Measurements from ENCODE around the gene LSMEM2. TPM values are rescaled to one million over a fixed set of nuclear protein-coding genes. Genes with fewer than 3 reads are reported as not detected.

Gene LSMEM2
- total and polyA plus RNA-seq, 9 of the 15 experiments (the other 6 are each of a cell fraction or from before 2014, with no cell fraction given): not detected

DNA sequence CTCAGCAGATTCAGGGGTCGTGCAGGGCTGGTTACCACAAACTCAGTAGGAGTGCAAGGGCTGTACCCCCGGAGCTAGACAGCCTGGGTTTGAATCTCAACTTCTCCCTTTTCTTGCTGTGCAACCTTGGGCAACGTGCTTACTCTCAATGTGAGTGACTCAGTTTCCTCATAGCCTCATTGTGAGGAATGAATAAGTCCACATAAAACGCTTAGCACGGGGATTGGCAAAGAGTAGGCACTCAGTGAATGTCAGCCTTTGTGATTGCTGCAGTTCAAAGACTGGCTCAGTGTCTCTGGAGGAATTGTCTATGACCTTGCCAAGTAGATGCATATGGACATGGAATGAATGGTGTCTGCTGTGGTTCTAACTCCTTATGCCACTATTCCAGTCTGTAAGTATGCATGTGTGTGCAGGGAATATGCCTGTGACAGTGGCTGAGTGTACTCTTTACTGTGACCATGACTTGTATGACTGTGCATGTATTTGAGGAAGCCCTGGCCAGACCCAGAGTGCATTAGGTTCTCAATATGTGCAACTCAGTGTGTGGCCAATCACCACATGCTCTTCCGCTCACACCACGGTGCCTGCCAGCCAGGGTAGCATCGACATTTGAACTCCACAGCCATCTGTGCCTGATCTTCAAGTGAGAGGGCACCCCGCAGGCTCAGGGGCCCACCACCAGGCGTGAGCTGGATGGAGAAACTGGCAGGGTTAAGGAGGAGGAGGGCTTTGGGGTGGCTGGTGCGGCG, 21.2 kb downstream of the LSMEM2 start (continued):
- TF ChIP-seq POU5F1 (IDR thresholded peaks at IDR 0.05; ENCODE audit: borderline replicate concordance, low read depth, low read length, partially characterized antibody): no peak
- TF ChIP-seq FOXM1 (IDR thresholded peaks at IDR 0.05; ENCODE audit: low read depth): no peak
- TF ChIP-seq FOXM1 (CRISPR knock-in tag; IDR thresholded peaks at IDR 0.05; ENCODE audit: low read depth): no peak
- TF ChIP-seq NR2F6 (CRISPR knock-in tag; IDR thresholded peaks at IDR 0.05): no peak
- TF ChIP-seq EGR1 (conservative IDR thresholded peaks at IDR 0.05): no peak
- TF ChIP-seq MTA2 (IDR thresholded peaks at IDR 0.05; ENCODE audit: low read depth): no peak
- TF ChIP-seq, protein P1, sequence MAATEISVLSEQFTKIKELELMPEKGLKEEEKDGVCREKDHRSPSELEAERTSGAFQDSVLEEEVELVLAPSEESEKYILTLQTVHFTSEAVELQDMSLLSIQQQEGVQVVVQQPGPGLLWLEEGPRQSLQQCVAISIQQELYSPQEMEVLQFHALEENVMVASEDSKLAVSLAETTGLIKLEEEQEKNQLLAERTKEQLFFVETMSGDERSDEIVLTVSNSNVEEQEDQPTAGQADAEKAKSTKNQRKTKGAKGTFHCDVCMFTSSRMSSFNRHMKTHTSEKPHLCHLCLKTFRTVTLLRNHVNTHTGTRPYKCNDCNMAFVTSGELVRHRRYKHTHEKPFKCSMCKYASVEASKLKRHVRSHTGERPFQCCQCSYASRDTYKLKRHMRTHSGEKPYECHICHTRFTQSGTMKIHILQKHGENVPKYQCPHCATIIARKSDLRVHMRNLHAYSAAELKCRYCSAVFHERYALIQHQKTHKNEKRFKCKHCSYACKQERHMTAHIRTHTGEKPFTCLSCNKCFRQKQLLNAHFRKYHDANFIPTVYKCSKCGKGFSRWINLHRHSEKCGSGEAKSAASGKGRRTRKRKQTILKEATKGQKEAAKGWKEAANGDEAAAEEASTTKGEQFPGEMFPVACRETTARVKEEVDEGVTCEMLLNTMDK (IDR thresholded peaks at IDR 0.05; ENCODE audit: borderline replicate concordance, insufficient read depth, low read depth, low read length, poor library complexity, severe bottlenecking): no peak
- TF ChIP-seq, protein P2, sequence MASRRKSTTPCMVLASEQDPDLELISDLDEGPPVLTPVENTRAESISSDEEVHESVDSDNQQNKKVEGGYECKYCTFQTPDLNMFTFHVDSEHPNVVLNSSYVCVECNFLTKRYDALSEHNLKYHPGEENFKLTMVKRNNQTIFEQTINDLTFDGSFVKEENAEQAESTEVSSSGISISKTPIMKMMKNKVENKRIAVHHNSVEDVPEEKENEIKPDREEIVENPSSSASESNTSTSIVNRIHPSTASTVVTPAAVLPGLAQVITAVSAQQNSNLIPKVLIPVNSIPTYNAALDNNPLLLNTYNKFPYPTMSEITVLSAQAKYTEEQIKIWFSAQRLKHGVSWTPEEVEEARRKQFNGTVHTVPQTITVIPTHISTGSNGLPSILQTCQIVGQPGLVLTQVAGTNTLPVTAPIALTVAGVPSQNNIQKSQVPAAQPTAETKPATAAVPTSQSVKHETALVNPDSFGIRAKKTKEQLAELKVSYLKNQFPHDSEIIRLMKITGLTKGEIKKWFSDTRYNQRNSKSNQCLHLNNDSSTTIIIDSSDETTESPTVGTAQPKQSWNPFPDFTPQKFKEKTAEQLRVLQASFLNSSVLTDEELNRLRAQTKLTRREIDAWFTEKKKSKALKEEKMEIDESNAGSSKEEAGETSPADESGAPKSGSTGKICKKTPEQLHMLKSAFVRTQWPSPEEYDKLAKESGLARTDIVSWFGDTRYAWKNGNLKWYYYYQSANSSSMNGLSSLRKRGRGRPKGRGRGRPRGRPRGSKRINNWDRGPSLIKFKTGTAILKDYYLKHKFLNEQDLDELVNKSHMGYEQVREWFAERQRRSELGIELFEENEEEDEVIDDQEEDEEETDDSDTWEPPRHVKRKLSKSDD (conservative IDR thresholded peaks at IDR 0.05; ENCODE audit: low read length): no peak
- no peak for TF ChIP-seq MYC (IDR thresholded peaks at IDR 0.05; ENCODE audit: low read depth, low read length)
- TF ChIP-seq MYC (CRISPR knock-in tag; IDR thresholded peaks at IDR 0.05; ENCODE audit: borderline replicate concordance, low read depth): no peak
- no peak for TF ChIP-seq MECOM (CRISPR knock-in tag; IDR thresholded peaks at IDR 0.05)
- TF ChIP-seq JUN (IDR thresholded peaks at IDR 0.05; ENCODE audit: borderline replicate concordance, low read depth, low read length): no peak
- TF ChIP-seq JUN (CRISPR knock-in tag; IDR thresholded peaks at IDR 0.05; ENCODE audit: borderline replicate concordance): peak; percentile 50; the same call in 1 of the 2 replicates
- TF ChIP-seq ZNF408 (CRISPR knock-in tag; IDR thresholded peaks at IDR 0.05; ENCODE audit: low read depth): no peak
- no peak for TF ChIP-seq TEAD2 (tag; IDR thresholded peaks at IDR 0.05)
- TF ChIP-seq MTF1 (CRISPR knock-in tag; IDR thresholded peaks at IDR 0.05; ENCODE audit: borderline replicate concordance): no peak
- no peak for TF ChIP-seq CSDE1 (IDR thresholded peaks at IDR 0.05)
- TF ChIP-seq SREBF1 (IDR thresholded peaks at IDR 0.05; ENCODE audit: borderline replicate concordance, low read depth, low read length): no peak
- TF ChIP-seq CBFA2T2 (conservative IDR thresholded peaks at IDR 0.05): no peak
- peak; percentile 60; the same call in 1 of the 2 replicates for TF ChIP-seq ARID2 (IDR thresholded peaks at IDR 0.05)
- TF ChIP-seq NEUROD1 (IDR thresholded peaks at IDR 0.05; ENCODE audit: borderline replicate concordance, low read depth, low read length, partially characterized antibody): no peak
- no peak for TF ChIP-seq NFYB (IDR thresholded peaks at IDR 0.05; ENCODE audit: extremely low read depth, insufficient read length)
- TF ChIP-seq U2AF1 (optimal IDR thresholded peaks at IDR 0.05; ENCODE audit: low read depth, low read length): no peak
- TF ChIP-seq SRSF7 (optimal IDR thresholded peaks at IDR 0.05; ENCODE audit: low read depth, low read length): no peak
